Tibial nerve (tissue), 4 donors: Measurements from ENCODE around the gene CD320.
"Not testable (repeated sequence)": the region's sequence is repeated elsewhere in the genome, so short reads cannot be mapped to it uniquely, and the experiment has no call there.

Experiments
- CTCF ChIP-seq, 5 experiments: fragments of 200-600 bp in 3 of 5; fragments of 450-650 bp in 2 of 5; sonication (generic) in 3 of 5; IDR thresholded peaks; one replicate each; pipeline ENCODE4 v1.5.1; 2016 to 2019; ENCODE audit warnings: antibody characterized with exemption in 5 of 5, mild to moderate bottlenecking in 3 of 5, moderate library complexity in 2 of 5
- EP300 ChIP-seq, 2 donors: sonication (generic); formaldehyde crosslinking; IDR thresholded peaks; one replicate each; pipeline ENCODE4 v1.6.1; 2017; ENCODE audit warnings: antibody characterized with exemption in 2 of 2, mild to moderate bottlenecking in 1 of 2
- POLR2A ChIP-seq, 2 donors: fragments of 450-650 bp; IDR thresholded peaks; one replicate each; pipeline ENCODE4 v1.6.1; 2017; ENCODE audit warnings: antibody characterized with exemption in 2 of 2, mild to moderate bottlenecking in 2 of 2, moderate library complexity in 2 of 2

GRCh38 chr19:8276508-8276907 lies 31.6 kb downstream of the CD320 start:
- not testable (repeated sequence) for TF ChIP-seq CTCF, POLR2A, EP300 (IDR thresholded peaks at IDR 0.05)
